ENCODE measurements around the gene HMGB1. TPM values are rescaled to one million over a fixed set of nuclear protein-coding genes. Genes with fewer than 3 reads are reported as not detected.

Gene HMGB1
- polyA plus RNA-seq, 1 donor, result 380 TPM

GRCh38 chr13:30429721-30430694, 35.7 kb downstream of the HMGB1 start:
- no peak for DNase-seq (ENCODE audit: low read depth)

- no peak for DNase-seq (ENCODE audit: low read depth)
Observed at GRCh38 chr13:30429235-30429634, 36.5 kb downstream of the HMGB1 start.

- DNase-seq (ENCODE audit: low read depth), result no peak
Observed at GRCh38 chr13:30423891-30424290, 41.8 kb downstream of the HMGB1 start.

GRCh38 chr13:30422054-30422839, 43.5 kb downstream of the HMGB1 start, which contains the start of gene UBE2L5:
Gene UBE2L5 (plus strand): TSS chr13:30422493. CDS start chr13:30427991, 5,498 bp downstream.
- DNase-seq (ENCODE audit: low read depth), result no peak

- peak; percentile 68 for DNase-seq (ENCODE audit: low read depth)
Observed at GRCh38 chr13:30421093-30422053, 44.4 kb downstream of the HMGB1 start.

GRCh38 chr13:30418717-30419459, 46.8 kb downstream of the HMGB1 start:
- no peak for DNase-seq (ENCODE audit: low read depth)

GRCh38 chr13:30418075-30418716, 47.5 kb downstream of the HMGB1 start:
- no peak for DNase-seq (ENCODE audit: low read depth)

- DNase-seq (ENCODE audit: low read depth), result no peak
Observed at GRCh38 chr13:30416471-30416870, 49.3 kb downstream of the HMGB1 start.

GRCh38 chr13:30415430-30416030, 50.2 kb downstream of the HMGB1 start:
- DNase-seq (ENCODE audit: low read depth), result no peak

- DNase-seq (ENCODE audit: low read depth), result no peak
Observed at GRCh38 chr13:30413842-30414241, 51.9 kb downstream of the HMGB1 start.

- DNase-seq (ENCODE audit: low read depth), result no peak
Observed at GRCh38 chr13:30412346-30412745, 53.4 kb downstream of the HMGB1 start.

- no peak for DNase-seq (ENCODE audit: low read depth)
Observed at GRCh38 chr13:30410705-30411125, 55.0 kb downstream of the HMGB1 start.

GRCh38 chr13:30409886-30410704, 55.6 kb downstream of the HMGB1 start:
- DNase-seq (ENCODE audit: low read depth), result no peak

- DNase-seq (ENCODE audit: low read depth), result no peak
Observed at GRCh38 chr13:30408319-30409101, 57.2 kb downstream of the HMGB1 start.

GRCh38 chr13:30406779-30407416, 58.8 kb downstream of the HMGB1 start:
- DNase-seq (ENCODE audit: low read depth), result no peak

Data from forelimb muscle (tissue), 1 donor.